HG02763 (cell line): ENCODE results near the gene UMAD1.
A peak's percentile ranks its signal among the peaks of the same experiment; 100 is the strongest.

Experiments
- ATAC-seq: cut with Tn5 transposase; IDR thresholded peaks from one replicate; pipeline ENCODE4 v1.9.1; 2021; ENCODE audit warnings: mild to moderate bottlenecking, moderate library complexity; ENCODE audit not compliant: unreplicated experiment

The UMAD1 gene

GRCh38 chr7:7761974-7762779 is 121.6 kb downstream of the UMAD1 start:
- no peak for ATAC-seq

GRCh38 chr7:7764520-7765396 is 124.2 kb downstream of the UMAD1 start:
- ATAC-seq, result no peak

- peak; percentile 60 for ATAC-seq
Observed at GRCh38 chr7:7765422-7765821, 124.9 kb downstream of the UMAD1 start.

GRCh38 chr7:7766671-7767070 is 126.1 kb downstream of the UMAD1 start:
- ATAC-seq, result no peak

- no peak for ATAC-seq
Observed at GRCh38 chr7:7768977-7769709, 128.6 kb downstream of the UMAD1 start.

- no peak for ATAC-seq
Observed at GRCh38 chr7:7769710-7770627, 129.4 kb downstream of the UMAD1 start.

- no peak for ATAC-seq
Observed at GRCh38 chr7:7771452-7771851, 130.9 kb downstream of the UMAD1 start.

GRCh38 chr7:7772397-7772821 is 131.9 kb downstream of the UMAD1 start:
- ATAC-seq, result no peak

GRCh38 chr7:7773334-7774309 is 133.1 kb downstream of the UMAD1 start:
- ATAC-seq, result peak; percentile 65

- ATAC-seq, result no peak
Observed at GRCh38 chr7:7779888-7780287, 139.3 kb downstream of the UMAD1 start.

- no peak for ATAC-seq
Observed at GRCh38 chr7:7783001-7783400, 142.4 kb downstream of the UMAD1 start.

GRCh38 chr7:7785344-7785973 is 144.9 kb downstream of the UMAD1 start:
- ATAC-seq, result no peak

- ATAC-seq, result no peak
Observed at GRCh38 chr7:7786595-7786994, 146.0 kb downstream of the UMAD1 start.

GRCh38 chr7:7789551-7789988 is 149.0 kb downstream of the UMAD1 start:
- peak; percentile 78 for ATAC-seq

- ATAC-seq, result no peak
Observed at GRCh38 chr7:7790041-7790741, 149.6 kb downstream of the UMAD1 start.

- no peak for ATAC-seq
Observed at GRCh38 chr7:7791523-7791922, 151.0 kb downstream of the UMAD1 start.

- no peak for ATAC-seq
Observed at GRCh38 chr7:7792056-7792455, 151.5 kb downstream of the UMAD1 start.

- no peak for ATAC-seq
Observed at GRCh38 chr7:7793249-7793648, 152.7 kb downstream of the UMAD1 start.
